Gastrocnemius medialis (tissue), 4 donors: ENCODE data around the gene TP63. TPM values are rescaled to one million over a fixed set of nuclear protein-coding genes. Genes with fewer than 3 reads are reported as not detected.
A peak's percentile ranks its signal among the peaks of the same experiment; 100 is the strongest.

Experiments used
- ATAC-seq, 2 donors: fragments of 150-250 bp; one replicate each; pipeline ENCODE4 v1.9.1; 2016
- DNase-seq, 2 donors: peaks; one replicate each; pipeline ENCODE4 v3.0.0-alpha.2; 2019
- H3K27ac ChIP-seq, 4 donors: fragments of 200-600 bp; sonication (generic); 1 replicate in 1 of 4; 2 replicates in 3 of 4; pipeline ENCODE4 v1.5.1; 2016 to 2018; ENCODE audit warnings: mild to moderate bottlenecking in 2 of 4, moderate library complexity in 1 of 4
- H3K27me3 ChIP-seq, 3 donors: fragments of 200-600 bp; sonication (generic) in 2 of 3; 1 replicate in 1 of 3; 2 replicates in 2 of 3; pipeline versions ENCODE4 v1.5.1 to v1.6.0; 2016 to 2019; ENCODE audit warnings: mild to moderate bottlenecking in 1 of 3, moderate library complexity in 1 of 3
- H3K36me3 ChIP-seq, 2 donors: fragments of 200-600 bp; sonication (generic) in 1 of 2; one replicate each; pipeline ENCODE4 v1.5.1; 2017 to 2018
- H3K4me1 ChIP-seq, 2 donors: fragments of 200-600 bp; sonication (generic) in 1 of 2; one replicate each; pipeline ENCODE4 v1.5.1; 2016 to 2017; ENCODE audit warnings: mild to moderate bottlenecking in 2 of 2
- H3K4me3 ChIP-seq, 4 donors: fragments of 200-600 bp; sonication (generic) in 3 of 4; 1 replicate in 1 of 4; 2 replicates in 3 of 4; pipeline ENCODE4 v1.5.1; 2016 to 2019; ENCODE audit warnings: mild to moderate bottlenecking in 2 of 4
- H3K9me3 ChIP-seq, 3 donors: fragments of 200-600 bp; sonication (generic) in 2 of 3; 1 replicate in 1 of 3; 2 replicates in 2 of 3; pipeline ENCODE4 v1.5.1; 2016 to 2019
- CTCF ChIP-seq, 5 experiments: fragments of 450-650 bp in 3 of 5; fragments of 200-600 bp in 2 of 5; sonication (generic) in 2 of 5; IDR thresholded peaks in 4 of 5; conservative IDR thresholded peaks in 1 of 5; 1 replicate in 4 of 5; 2 replicates in 1 of 5; pipeline ENCODE4 v1.5.1; 2016 to 2019; ENCODE audit warnings: antibody characterized with exemption in 5 of 5, mild to moderate bottlenecking in 3 of 5, moderate library complexity in 3 of 5
- POLR2A ChIP-seq, 2 donors: fragments of 450-650 bp; IDR thresholded peaks; one replicate each; pipeline ENCODE4 v1.6.1; 2017; ENCODE audit warnings: antibody characterized with exemption in 2 of 2, mild to moderate bottlenecking in 2 of 2, moderate library complexity in 2 of 2
- in situ Hi-C, 4 donors: fragments of 200-750 bp; cut with MboI; loops; one replicate each; pipeline versions ENCODE4 v1.15.0 to v1.8.0; 2017; ENCODE audit warnings: low sequenced_read_pairs in 4 of 4
- intact Hi-C: fragments of 100-400 bp; cut with DNase I; formaldehyde crosslinking; loops from one replicate; pipeline ENCODE4 v1.15.1; 2023; ENCODE audit warnings: low total_unique reads
- total RNA-seq, 4 donors: library from RNA; depleted of rRNA; stranded (reverse); fragments of >200 nt; gene quantifications; one replicate each; pipeline versions ENCODE4 v1.1.0 to v1.2.3, GENCODE V29; 2016

Gene TP63
- total RNA-seq, 4 donors from 2014 or later = 5.2 to 38.8 (median 25.8) TPM

- intact Hi-C loops = no loop called here
- peaks cover 6 to 14% of the 10 kb centered on the region in 2 donors for H3K4me1 ChIP-seq
- H3K27ac ChIP-seq = no peak overlapping the region
- TF ChIP-seq CTCF (IDR thresholded peaks at IDR 0.05 in 4 of 5, conservative IDR thresholded peaks at IDR 0.05 in 1 of 5) (no peak), POLR2A (IDR thresholded peaks at IDR 0.05) (no peak)
- in situ Hi-C loops = no loop called here
- DNase-seq (no peak), ATAC-seq (no peak)
- H3K9me3 ChIP-seq = no peaks in the 10 kb centered on the region
- H3K27me3 ChIP-seq = no peaks in the 10 kb centered on the region
- no peak overlapping the region for H3K4me3 ChIP-seq
- H3K36me3 ChIP-seq = no peaks in the 10 kb centered on the region
Observed at GRCh38 chr3:189674249-189674913, 43.2 kb downstream of the TP63 start.

- peaks cover 2 to 7% of the 10 kb centered on the region in 2 donors for H3K4me1 ChIP-seq
- TF ChIP-seq CTCF (IDR thresholded peaks at IDR 0.05 in 4 of 5, conservative IDR thresholded peaks at IDR 0.05 in 1 of 5) (no peak), POLR2A (IDR thresholded peaks at IDR 0.05) (no peak)
- no peak overlapping the region for H3K27ac ChIP-seq
- H3K27me3 ChIP-seq = no peaks in the 10 kb centered on the region
- no peak for ATAC-seq
- intact Hi-C loops (no loop called here), in situ Hi-C loops (no loop called here)
- no peak overlapping the region for H3K4me3 ChIP-seq
- DNase-seq = no peak
- no peaks in the 10 kb centered on the region for H3K9me3 ChIP-seq
- H3K36me3 ChIP-seq = no peaks in the 10 kb centered on the region
Observed at GRCh38 chr3:189677667-189678066, 46.5 kb downstream of the TP63 start.

- intact Hi-C loops = no loop called here
- no peak for DNase-seq
- in situ Hi-C loops = no loop called here
Observed at GRCh38 chr3:189680723-189681122, 49.5 kb downstream of the TP63 start.

GRCh38 chr3:189683546-189684255 is 52.5 kb downstream of the TP63 start:
- ATAC-seq (no peak), DNase-seq (no peak)
- TF ChIP-seq CTCF (IDR thresholded peaks at IDR 0.05 in 4 of 5, conservative IDR thresholded peaks at IDR 0.05 in 1 of 5) (no peak), POLR2A (IDR thresholded peaks at IDR 0.05) (no peak)

More at GRCh38 chr3:189680723-189681122, 49.5 kb downstream of the TP63 start:
- no peak for ATAC-seq
- peak overlapping the region in 1 of 4 donors; percentile 22 for H3K27ac ChIP-seq
- no peak overlapping the region for H3K4me3 ChIP-seq
- no peaks in the 10 kb centered on the region for H3K27me3 ChIP-seq
- no peaks in the 10 kb centered on the region for H3K36me3 ChIP-seq
- H3K9me3 ChIP-seq = no peaks in the 10 kb centered on the region
- TF ChIP-seq CTCF (IDR thresholded peaks at IDR 0.05 in 4 of 5, conservative IDR thresholded peaks at IDR 0.05 in 1 of 5) (no peak), POLR2A (IDR thresholded peaks at IDR 0.05) (no peak)
- peaks cover 3 to 20% of the 10 kb centered on the region in 2 donors for H3K4me1 ChIP-seq

More at GRCh38 chr3:189683546-189684255, 52.5 kb downstream of the TP63 start:
- H3K27ac ChIP-seq = peak overlapping the region in 1 of 4 donors; percentile 32
- no peaks in the 10 kb centered on the region for H3K36me3 ChIP-seq
- no peak overlapping the region for H3K4me3 ChIP-seq
- peaks cover 11 to 35% of the 10 kb centered on the region in 2 donors for H3K4me1 ChIP-seq
- intact Hi-C loops (no loop called here), in situ Hi-C loops (no loop called here)
- no peaks in the 10 kb centered on the region for H3K9me3 ChIP-seq
- no peaks in the 10 kb centered on the region for H3K27me3 ChIP-seq
